ENCODE data around the gene TPPP. TPM values are rescaled to one million over a fixed set of nuclear protein-coding genes. Genes with fewer than 3 reads are reported as not detected.

The TPPP gene
- total and polyA plus RNA-seq, 2 experiments from 2014 or later, result 0.48 to 1.4 TPM

- TF ChIP-seq, protein P1, sequence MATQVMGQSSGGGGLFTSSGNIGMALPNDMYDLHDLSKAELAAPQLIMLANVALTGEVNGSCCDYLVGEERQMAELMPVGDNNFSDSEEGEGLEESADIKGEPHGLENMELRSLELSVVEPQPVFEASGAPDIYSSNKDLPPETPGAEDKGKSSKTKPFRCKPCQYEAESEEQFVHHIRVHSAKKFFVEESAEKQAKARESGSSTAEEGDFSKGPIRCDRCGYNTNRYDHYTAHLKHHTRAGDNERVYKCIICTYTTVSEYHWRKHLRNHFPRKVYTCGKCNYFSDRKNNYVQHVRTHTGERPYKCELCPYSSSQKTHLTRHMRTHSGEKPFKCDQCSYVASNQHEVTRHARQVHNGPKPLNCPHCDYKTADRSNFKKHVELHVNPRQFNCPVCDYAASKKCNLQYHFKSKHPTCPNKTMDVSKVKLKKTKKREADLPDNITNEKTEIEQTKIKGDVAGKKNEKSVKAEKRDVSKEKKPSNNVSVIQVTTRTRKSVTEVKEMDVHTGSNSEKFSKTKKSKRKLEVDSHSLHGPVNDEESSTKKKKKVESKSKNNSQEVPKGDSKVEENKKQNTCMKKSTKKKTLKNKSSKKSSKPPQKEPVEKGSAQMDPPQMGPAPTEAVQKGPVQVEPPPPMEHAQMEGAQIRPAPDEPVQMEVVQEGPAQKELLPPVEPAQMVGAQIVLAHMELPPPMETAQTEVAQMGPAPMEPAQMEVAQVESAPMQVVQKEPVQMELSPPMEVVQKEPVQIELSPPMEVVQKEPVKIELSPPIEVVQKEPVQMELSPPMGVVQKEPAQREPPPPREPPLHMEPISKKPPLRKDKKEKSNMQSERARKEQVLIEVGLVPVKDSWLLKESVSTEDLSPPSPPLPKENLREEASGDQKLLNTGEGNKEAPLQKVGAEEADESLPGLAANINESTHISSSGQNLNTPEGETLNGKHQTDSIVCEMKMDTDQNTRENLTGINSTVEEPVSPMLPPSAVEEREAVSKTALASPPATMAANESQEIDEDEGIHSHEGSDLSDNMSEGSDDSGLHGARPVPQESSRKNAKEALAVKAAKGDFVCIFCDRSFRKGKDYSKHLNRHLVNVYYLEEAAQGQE (IDR thresholded peaks at IDR 0.05; ENCODE audit: unreplicated experiment), result no peak
- no peak for TF ChIP-seq POLR2AphosphoS5 (IDR thresholded peaks at IDR 0.05; ENCODE audit: low read depth)
Observed at GRCh38 chr5:644509-644908, 48.6 kb downstream of the TPPP start (continued).

DNA sequence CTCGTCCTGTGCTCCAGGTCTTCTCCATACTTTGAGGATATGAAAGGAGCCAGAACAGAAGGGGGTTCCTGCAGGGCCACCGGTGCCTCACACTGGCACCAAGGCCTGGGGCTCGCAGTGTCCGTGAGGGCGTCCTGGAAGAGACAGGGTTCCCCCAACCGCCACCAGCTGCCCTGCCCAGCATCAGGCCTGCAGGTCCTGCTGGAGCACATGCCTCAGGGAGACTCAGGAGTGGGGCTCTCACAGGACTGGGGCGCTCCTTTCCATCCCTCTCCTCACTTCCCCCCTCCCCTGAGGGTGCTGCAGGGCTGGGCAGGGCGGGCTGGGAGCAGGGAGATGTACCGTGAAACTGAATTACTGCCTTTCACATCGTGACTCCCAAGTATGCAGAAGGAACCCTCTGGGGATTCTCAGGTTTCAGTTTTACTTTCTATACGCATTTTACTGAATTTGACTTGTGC is 49.3 kb downstream of the TPPP start:
- H3K9me3 Mint-ChIP-seq, result peaks cover 5% of the 10 kb centered on the region; the same call in 2 of the 3 replicates
- Histone ChIP-seq H4K20me1 (replicated peaks; ENCODE audit: insufficient read depth) (peaks cover 3% of the 10 kb centered on the region; the same call in 1 of the 2 replicates), H3K9me2 (ENCODE audit: insufficient read depth) (no peaks in the 10 kb centered on the region), H3K4me2 (no peak overlapping the region), H3F3A (replicated peaks; ENCODE audit: low read depth) (peaks cover 6% of the 10 kb centered on the region; the same call in 1 of the 2 replicates), H3K4me3 (no peak overlapping the region), H3K36me3 (ENCODE audit: insufficient read depth) (peaks cover 24% of the 10 kb centered on the region), H2AFZ (no peak overlapping the region), H3K27me3 (ENCODE audit: insufficient read depth) (no peaks in the 10 kb centered on the region), H3K79me2 (replicated peaks; ENCODE audit: insufficient read depth) (no peaks in the 10 kb centered on the region; the same call in 1 of the 2 replicates), H3K4me1 (ENCODE audit: insufficient read depth) (no peaks in the 10 kb centered on the region), H3K27ac (ENCODE audit: low read depth) (no peak overlapping the region)
- ATAC-seq (no peak), DNase-seq (ENCODE audit: low spot score) (no peak)
- H3K4me1 Mint-ChIP-seq, result no peaks in the 10 kb centered on the region
- peaks cover 5% of the 10 kb centered on the region for H3K27me3 Mint-ChIP-seq (ENCODE audit: insufficient read depth, low read depth, poor library complexity)
- TF ChIP-seq NANOG (IDR thresholded peaks at IDR 0.05; ENCODE audit: borderline replicate concordance), result no peak
- no peak for TF ChIP-seq EZH2 (IDR thresholded peaks at IDR 0.05; ENCODE audit: low read depth, unreplicated experiment)
- TF ChIP-seq ZNF331 (CRISPR knock-in tag; IDR thresholded peaks at IDR 0.05; ENCODE audit: low read depth), result no peak
- TF ChIP-seq STAT1 (IDR thresholded peaks at IDR 0.05; ENCODE audit: unreplicated experiment), result no peak
- TF ChIP-seq ZNF114 (CRISPR knock-in tag; IDR thresholded peaks at IDR 0.05), result no peak
- no peak for TF ChIP-seq ETS1 (IDR thresholded peaks at IDR 0.05)
- TF ChIP-seq ZNF462 (CRISPR knock-in tag; IDR thresholded peaks at IDR 0.05), result no peak
- no peak for TF ChIP-seq POLR2AphosphoS5 (IDR thresholded peaks at IDR 0.05; ENCODE audit: low read depth)
- H3K4me3 Mint-ChIP-seq, result no peak overlapping the region
- H3K36me3 Mint-ChIP-seq (ENCODE audit: low read depth), result peaks cover 28% of the 10 kb centered on the region
- no peak overlapping the region for H3K27ac Mint-ChIP-seq

All from GM23338 (cell line).